ENCODE measurements around the gene FAM83D.

Gene FAM83D

DNA sequence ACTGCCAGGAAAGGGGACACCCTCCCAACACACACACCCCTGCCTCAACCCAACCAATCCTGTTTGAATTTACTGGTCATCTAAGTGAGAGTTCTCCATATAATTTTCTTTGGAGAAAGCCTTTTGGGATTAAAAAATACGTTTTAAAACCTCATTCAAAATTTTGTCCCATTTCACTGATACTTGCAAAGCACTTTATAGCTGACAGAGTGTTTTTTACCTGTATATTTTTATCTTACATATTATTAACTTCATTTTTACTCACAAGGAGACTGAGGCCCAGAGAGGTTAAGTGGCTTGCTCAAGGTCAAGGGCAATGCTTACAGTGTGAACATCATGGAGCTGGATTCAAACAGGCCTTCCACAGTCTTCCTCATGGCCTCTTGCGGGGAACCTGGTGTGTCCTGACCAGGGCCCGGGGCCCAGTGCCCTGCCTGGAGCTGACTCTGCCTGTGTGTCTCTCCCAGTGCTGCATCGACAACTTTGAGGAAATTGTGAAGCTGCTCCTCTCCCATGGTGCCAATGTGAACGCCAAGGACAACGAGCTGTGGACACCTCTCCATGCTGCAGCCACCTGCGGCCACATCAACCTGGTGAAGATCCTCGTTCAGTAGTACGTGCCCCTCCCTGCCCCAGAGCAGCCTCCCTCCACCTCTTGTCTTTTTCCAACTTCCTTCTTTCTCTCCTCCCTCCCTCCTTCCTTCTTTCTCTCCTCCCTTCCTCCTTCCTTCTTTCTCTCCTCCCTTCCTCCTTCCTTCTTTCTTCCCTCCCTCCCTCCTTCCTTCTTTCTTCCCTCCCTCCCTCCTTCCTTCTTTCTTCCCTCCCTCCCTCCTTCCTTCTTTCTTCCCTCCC, 30.9 kb upstream of the FAM83D start:
- no peak for DNase-seq (ENCODE audit: low read depth in 2 of 2)

DNA sequence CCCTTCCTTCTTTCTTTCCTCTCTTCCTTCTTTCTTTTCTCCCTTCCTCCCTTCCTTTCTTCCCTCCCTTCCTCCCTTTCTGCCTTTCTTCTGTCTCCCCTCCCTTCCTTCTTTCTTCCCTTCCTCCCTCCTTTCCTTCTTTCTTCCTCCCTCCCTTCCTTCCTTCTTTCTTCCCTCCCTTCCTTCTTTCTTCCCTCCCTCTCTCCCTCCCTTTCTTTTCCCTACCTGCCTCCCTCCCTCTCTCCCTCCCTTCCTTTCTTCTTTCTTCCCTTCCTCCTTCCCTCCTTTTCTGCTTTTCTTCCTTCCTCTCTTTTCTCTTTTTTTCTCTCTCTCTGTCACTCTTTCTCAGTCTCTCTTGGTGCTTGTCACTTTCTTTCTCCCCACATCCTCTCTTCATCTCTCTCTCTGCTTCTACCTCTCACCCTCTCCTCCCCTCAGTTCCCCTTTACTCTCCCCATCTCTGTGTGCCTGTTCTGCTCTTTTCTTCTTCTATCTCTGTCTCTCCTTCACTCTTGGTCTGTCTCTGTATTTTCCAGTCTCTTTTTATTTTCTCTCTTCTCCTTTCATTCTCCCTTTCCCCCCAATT, 30.1 kb upstream of the FAM83D start:
- no peak for DNase-seq (ENCODE audit: low read depth in 2 of 2)

DNA sequence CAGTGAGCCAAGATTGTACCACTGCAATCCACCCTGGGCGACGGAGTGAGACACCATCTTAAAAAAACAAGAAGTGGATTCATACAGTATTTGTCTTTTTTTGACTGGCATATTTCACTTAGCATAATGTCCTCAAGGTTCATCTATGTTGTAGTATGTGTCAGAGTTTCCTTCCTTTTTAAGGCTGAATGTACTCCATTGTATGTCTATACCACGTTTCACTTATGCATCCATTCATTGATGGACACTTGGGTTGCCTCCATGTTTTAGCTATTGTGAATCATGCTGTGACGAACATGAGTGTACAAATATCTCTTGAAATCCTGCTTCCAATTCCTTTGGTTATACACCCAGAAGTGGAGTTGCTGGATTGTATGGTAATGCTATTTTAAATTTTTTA, 28.9 kb upstream of the FAM83D start:
- DNase-seq (ENCODE audit: low read depth in 2 of 2): no peak

DNA sequence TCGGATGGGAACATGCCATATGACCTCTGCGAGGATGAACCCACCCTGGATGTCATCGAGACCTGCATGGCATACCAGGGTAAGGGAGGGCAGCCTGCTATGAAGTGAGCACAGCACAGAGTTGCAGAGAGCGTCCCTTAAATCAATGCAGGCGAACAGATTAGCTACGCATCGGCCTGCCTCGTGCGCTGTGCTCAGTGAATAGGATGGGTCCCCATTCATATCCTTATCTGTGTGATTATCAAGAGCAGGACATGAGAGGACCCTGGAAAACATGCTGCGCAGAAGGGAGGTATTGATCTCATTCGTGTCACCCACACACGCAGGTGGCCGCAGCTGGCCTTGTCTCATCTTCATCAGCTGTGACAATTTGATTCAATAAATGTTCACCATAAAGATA, 25.6 kb upstream of the FAM83D start:
- no peak for DNase-seq (ENCODE audit: low read depth in 2 of 2)

DNA sequence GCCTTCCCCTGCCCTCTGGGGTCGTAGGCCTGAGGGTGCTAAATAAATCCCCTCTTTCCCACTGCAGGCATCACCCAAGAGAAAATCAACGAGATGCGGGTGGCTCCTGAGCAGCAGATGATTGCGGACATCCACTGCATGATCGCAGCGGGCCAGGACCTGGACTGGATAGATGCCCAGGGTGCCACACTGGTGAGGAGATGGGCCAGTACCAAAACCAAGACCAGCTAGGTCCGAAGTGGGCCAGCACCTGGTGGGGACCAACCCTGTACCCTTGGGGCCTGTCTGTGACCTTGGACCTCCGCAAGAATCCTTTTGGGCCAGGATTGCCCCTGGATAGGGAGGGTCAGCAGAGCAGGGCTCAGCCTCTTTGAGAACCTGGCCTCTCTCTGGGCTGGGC, 23.6 kb upstream of the FAM83D start:
- no peak for DNase-seq (ENCODE audit: low read depth in 2 of 2)

DNA sequence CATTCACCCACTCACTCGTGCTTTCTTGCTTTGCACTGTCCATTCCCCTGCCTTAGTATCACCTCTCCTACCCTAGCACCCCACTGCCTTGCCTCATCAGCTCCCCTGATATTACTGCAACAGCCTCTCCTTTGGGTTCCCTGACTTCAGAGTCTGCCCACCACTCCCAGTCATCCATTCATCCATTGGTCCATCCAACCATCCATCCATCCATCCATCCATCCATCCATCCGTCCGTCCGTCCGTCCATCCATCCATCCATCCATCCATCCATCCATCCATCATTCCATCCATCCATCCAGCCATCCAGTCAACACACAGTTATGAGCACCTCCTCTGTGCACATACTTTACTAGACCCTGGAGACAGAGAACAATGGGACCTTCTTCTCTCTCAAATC, 22.9 kb upstream of the FAM83D start:
- no peak for DNase-seq (ENCODE audit: low read depth in 2 of 2)

DNA sequence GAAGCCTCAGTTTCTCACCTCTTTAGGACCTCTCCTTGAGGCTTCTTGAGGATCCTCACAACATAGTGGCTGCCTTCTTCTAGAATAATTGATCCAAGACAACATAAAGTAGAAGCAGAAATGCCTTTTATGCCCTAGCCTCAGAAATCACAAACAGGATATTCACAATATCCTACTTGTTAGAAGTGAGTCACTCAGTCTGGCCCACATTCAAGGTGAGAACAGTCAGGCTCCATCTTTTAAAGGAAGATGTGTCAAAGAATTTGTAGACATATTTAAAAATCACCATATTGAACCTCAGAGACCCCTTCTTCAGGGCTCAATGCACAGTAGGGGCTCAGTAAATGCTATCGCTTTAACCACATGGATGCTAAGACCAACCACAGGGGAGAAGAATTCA, 20.8 kb upstream of the FAM83D start:
- DNase-seq (ENCODE audit: low read depth in 2 of 2): no peak

DNA sequence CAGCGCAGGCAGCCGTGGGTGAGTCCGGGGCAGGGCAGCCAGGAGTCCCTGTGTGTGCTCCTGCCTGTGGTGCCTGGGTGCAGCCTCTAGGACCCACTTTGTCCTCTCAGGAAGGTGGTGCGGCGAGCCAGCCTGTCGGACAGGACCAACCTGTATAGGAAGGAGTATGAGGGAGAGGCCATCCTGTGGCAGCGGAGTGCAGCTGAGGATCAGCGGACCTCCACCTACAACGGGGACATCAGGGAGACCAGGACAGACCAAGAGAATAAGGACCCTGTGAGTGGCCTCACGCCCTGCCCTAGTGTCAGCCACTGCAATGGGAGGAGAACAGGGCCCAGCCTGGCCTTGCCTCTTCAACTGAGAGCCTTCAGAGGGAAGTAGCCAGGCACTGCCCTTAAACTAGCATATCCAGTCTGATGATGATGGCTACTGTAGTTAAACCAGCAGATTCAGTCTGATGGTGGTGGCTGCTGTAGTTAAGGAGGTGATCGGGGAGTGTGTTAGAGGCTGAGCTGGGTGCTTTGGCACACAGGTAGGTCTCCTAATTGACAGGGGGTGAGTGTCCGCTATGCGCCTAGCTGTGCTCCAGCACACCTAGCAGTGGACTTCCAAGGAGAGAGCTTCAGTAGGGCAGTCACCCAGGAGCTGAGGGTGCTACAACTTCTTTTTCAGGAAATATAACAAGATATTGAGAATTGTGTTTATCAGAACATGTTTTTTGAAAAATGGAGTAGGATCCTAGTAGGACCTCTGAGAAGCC, 18.1 kb upstream of the FAM83D start:
- DNase-seq (ENCODE audit: low read depth in 2 of 2): no peak

DNA sequence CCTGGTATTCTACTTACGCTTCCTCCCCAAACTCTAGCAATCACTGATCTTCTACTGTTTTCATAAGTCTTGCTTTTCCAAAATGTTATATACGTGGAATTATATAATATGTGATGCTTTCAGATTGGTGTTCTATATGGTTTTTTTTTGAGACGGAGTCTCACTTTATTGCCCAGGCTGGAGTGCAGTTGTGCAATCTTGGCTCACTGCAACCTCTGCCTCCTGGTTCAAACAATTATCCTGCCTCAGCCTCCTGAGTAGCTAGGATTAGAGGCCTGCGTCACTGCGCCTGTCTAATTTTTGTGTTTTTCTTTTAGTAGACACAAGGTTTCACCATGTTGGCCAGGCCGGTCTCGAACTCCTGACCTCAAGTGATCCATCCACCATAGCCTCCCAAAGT, 10.9 kb upstream of the FAM83D start:
- DNase-seq (ENCODE audit: low read depth in 2 of 2): no peak

DNA sequence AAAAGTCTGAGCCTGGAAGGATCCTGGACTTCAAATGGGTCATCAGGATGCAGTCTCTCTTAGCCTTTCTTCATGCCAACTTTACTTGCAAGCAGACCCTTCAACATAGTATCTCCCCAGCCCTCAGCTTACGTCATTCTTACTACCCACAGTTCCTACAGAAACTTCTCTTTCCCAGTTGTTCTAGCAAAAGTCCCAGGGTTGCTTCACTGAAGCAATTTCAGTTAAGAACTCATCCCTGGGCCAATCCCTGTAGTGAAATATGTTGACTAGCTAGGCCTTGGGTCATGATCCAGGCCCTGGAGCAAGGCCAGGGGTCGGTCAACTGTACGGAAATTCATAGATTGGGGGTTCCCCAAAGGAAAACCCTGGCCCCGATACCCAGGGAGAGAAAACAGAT, 8.6 kb upstream of the FAM83D start:
- DNase-seq (ENCODE audit: low read depth in 2 of 2): no peak

DNA sequence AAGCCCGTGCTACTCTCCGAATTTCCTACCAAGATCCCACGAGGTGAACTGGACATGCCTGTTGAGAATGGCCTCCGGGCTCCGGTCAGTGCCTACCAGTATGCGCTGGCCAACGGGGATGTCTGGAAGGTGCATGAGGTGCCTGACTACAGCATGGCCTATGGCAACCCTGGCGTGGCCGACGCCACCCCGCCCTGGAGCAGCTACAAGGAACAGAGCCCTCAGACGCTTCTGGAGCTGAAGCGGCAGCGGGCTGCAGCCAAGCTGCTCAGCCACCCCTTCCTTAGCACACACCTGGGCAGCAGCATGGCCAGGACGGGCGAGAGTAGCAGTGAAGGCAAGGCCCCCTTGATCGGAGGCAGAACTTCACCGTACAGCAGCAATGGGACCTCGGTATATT, 8.0 kb upstream of the FAM83D start:
- DNase-seq (ENCODE audit: low read depth in 2 of 2): no peak

DNA sequence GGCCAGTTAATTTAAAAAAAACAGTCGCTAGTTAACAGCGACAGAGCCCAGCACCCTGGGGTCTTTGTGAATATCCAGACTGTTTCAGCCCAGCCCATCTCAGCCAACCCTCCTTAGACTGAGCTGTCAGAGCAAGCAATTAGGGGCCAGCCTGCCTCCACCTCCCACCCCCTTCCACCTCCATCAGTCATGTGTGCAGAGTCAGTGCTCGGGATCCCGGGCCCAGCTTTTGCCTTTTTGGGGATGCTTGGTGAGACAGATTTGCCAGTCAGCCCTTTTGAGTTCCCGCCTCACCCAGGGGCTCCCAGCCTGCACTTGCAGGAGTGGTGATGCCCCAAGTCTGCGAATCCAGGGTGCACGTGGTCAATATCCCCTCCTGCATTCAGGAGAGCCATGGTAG, 6.5 kb upstream of the FAM83D start:
- no peak for DNase-seq (ENCODE audit: low read depth in 2 of 2)

DNA sequence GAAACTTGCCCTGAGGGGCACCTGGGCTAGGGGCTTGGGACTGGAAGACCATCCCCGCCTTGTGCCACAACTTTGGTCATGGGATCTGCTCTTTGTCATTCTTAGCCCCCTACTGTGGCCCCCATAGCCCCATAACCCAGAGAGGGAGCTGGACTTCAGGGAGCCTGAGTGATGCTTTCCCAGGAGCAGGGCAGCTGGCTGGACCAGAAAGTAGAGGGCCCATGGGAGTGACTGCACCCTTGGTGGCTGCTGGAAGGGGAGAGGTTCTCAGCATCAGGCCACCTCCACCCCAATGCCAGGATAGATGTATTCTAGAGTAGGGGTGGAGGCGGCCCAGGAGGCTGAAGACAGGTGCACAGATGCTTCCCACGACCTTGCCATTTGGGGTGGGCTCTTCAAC, 5.8 kb upstream of the FAM83D start:
- DNase-seq (ENCODE audit: low read depth in 2 of 2): no peak

DNA sequence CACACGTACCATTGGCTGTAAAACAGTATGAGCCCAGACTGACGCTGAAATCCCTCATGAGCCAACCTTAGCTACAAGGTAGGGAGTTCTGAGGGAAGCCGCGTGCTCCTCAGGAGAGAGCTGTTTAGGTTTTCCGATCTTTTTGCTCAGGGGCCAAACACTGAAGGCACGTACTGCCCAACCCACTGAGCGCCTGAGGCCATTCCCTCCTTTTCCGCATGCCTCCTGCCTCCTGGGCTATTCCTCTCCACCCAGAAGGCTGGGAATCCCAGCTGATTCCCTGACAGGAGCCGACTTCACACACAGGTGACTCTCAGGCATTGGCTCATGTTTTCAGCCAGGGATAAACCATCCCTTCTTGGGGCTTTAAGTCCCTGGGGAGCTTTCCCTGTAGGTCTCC, 5.4 kb upstream of the FAM83D start:
- no peak for DNase-seq (ENCODE audit: low read depth in 2 of 2)

DNA sequence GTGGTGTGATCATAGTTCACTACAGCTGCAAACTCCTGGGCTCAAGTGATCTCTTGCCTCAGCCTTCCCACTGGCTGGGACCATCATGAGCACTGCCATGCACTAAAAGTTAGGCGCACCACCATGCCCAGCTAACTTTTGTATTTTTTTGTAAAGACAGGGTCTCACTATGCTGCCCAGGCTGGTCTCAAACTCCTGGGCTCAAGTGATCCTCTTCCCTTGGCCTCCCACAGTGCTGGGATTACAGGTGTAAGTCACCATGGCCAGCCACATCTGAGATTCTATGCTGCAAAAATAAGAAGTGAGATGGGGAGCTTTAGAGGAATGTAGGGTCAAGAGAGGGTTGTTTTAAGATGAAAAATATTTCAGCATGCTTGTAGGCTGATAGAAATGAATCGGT, 1.5 kb upstream of the FAM83D start:
- no peak for DNase-seq (ENCODE audit: low read depth in 2 of 2)

DNA sequence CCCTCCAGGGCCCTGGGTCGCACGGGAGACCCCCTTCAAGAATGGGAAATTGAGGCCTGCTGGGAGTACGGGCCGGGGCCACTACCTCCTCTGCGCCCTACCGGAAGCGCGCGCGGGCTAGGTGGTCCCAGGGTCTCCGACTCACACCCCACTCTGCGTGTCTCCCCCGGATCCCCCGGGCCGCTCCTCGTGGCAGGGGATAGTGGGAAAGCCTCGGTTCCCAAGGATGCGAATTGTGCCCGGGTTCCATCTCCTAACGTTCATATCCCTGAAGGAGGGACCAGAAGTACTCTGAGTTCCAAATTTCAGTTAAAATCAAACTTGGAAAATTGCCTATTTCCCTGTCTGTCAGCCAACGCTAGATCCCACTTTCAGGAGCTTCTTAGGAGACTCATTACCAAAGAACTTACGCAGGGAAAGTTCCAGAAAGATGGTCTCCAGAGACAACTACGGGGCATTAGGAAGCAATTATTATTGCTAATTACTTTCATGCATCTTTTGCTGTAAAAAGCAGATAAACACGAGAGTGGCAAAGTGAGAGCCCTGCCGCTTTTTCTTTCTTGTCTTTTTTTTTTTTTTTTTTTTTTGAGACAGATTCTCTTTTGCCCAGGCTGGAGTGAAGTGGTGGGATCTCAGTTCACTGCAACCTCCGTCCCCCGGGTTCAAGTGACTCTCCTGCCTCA, 858 bp downstream of the FAM83D start:
- DNase-seq (ENCODE audit: low read depth in 2 of 2): no peak

DNA sequence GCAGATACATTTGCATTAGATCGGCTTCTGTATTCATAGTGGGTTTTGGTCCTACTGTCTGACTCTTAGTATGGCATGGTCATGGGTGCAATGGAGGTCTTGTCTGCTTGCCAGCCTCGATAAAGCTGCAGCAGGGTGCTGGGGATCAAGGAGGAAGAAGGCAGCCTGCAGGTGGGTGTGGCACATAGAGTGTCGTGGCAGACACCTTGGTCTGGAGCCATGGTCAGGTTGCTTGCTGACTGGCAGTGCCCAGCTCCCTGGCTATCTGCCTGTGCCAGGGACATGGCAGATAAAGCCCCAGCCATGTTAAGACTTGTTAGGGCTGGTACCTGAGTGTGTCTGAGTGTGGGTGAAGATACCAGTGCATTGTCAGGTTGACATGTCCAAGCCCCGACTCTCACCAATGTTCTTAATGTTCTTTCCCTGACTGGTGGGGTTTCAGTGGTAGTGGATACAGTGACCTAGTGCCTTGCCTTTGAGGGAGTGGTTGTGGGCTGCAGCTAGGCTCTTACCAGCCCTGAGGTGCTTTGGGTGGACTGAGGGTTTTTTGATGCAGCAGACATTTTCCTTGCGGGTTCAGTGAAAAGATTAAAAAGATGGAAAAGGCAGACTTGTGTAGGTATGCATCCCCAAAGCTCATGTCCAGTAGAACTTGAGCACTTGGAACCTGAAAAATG, 1.8 kb downstream of the FAM83D start:
- DNase-seq (ENCODE audit: low read depth in 2 of 2): no peak

DNA sequence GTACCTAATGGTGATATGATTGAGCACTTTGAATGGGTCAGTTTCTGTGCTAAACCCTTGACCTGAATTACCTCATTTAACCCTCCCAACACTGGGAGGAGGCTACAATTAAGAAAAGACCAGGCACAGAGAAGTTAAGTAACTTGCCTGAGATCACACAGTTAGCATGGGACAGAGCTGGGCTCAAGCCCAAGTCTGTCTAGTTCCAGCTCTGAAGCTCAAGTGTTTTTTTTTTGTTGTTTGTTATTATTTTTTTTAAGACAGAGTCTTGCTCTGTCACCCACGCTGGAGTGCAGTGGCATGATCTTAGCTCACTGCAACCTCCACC, 4.0 kb downstream of the FAM83D start:
- no peak for DNase-seq (ENCODE audit: low read depth in 2 of 2)

DNA sequence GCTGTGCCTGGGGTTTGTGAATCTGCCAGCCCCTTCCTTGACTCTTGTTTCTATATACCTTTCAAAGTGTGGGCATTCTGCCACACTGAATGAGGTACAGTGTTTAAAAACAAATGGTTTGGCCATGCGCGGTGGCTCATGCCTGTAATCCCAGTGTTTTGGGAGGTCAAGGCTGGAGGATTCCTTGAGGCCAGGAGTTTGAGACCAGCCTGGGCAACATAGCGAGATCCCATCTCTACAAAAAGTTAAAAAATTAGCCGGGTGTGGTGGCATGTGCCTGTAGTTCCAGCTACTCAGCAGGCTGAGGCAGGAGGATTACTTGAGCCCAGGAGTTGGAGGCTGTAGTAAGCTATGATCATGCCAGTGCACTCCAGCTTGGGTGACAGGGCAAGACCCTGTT, 5.8 kb downstream of the FAM83D start:
- DNase-seq (ENCODE audit: low read depth in 2 of 2): no peak

DNA sequence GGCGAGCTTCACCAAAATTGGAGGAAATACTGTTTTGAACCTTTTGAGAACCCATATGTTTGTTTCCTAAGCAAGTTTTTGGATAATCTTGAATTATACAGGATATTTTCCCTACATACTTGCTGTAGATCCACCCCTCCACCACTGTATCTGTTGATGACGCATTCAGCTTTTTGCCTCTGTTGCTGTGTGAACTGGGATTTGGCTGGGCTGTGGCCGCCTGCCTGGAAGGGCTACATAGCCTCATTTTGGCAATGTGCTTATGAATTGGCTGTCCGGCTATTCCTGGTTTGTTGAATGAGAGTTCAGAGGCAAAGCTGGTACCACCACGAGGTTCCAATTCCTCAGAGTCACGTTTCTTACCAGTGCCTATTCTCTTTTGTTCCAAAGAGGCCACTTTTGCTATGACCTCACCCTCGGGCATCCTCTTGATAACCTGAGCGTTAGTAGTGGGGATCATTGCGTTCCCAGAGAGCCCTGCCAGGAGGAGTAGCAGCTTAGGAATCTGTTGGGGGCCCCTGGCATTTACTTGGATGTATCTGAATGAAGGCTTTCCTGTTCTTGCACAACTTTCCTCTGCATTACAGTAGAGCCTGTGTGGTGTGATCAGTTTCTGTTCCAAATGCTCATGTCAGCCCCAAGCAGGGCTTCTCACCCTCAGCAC, 6.4 kb downstream of the FAM83D start:
- DNase-seq (ENCODE audit: low read depth in 2 of 2): no peak

DNA sequence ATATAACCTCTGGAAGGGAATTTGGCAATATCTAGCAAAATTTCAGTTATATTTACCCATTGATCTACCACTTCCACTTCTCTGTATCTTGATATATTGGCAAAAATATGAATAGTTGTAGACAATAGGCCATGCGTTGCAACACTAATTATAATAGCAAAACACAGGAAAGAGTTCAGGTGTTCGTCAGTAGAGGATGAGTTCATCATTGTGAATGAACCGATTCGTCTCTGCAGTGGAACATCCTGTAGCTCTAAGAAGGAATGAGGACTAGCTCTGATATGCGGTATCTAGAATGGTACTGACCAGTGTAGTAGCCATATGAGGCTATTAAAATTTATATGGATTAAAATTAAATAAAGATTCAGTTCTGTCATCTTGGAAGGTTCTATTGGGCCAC, 8.3 kb downstream of the FAM83D start:
- no peak for DNase-seq (ENCODE audit: low read depth in 2 of 2)

DNA sequence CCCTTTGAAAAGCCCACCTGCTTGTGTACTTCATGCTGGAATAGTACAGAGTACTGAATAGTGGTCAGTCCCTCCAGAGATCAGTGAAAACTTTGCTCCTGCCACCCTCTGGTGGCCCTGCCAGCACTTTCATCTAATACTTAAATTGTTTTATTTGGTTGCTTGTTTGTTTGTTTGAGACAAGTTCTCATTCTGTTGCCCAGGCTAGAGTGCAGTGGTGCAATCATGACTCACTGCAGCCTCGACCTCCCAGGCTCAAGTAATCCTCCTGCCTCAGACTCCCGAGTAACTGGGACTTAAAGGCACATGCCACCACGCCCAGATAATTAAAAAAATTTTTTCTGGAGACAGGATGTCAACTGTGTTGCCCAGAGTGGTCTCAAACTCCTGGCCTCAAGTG, 9.1 kb downstream of the FAM83D start:
- no peak for DNase-seq (ENCODE audit: low read depth in 2 of 2)
